ENCODE data around the gene TRA2A. TPM values are rescaled to one million over a fixed set of nuclear protein-coding genes. Genes with fewer than 3 reads are reported as not detected.

Gene TRA2A
- total and polyA plus RNA-seq, 10 of the 15 experiments (the other 5 are each of a cell fraction or from before 2014, with no cell fraction given): 25.0 to 224 (median 91.3) TPM

DNA sequence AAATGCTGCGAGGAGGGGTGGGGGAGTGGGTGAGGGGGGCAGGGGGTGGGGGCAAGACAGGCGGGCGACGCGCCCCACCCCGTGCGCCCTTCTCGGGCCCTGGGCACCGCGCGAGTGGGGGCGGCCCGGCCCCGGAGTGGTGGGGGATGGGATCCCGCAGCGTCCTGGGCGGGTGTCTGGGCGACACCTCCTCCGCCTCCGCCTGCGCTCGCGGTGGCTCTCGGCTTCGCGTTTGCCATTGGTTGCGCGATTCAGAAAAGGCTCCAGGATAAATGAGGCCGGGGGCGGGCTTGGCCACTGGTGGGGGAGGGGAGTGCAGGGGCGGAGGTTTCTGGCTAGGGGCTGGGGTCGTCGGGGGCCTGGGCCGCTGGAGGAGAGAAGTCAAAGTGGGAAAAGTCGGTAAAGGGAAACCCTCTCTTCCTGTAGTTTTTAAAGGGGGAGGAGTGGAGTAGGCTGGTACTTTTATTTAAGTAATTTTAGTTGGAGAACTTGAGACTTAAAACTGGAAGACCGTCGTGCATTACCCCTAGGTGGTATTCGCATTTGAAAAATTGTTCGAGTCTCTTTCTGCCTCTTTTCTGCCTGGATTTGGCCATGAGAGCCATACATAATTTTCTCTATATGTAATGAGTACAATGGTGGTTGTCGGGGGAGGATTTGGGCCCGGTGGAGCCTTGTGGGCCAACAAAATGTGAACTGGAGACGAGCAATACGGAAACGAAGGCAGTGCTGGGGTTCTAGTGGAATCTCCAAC is 60.5 kb downstream of the TRA2A start (continued):
- TF ChIP-seq SMARCA5 (IDR thresholded peaks at IDR 0.05) (no peak), NFYB (IDR thresholded peaks at IDR 0.05; ENCODE audit: insufficient read depth, low read depth, low read length) (0 out of 2 replicates have a peak, but pooled peaks have one; percentile 12), RAD51 (IDR thresholded peaks at IDR 0.05) (no peak), CHD2 (IDR thresholded peaks at IDR 0.05; ENCODE audit: borderline replicate concordance, low read depth, low read length) (peak; percentile 90), BRCA1 (IDR thresholded peaks at IDR 0.05; ENCODE audit: low read depth, low read length) (no peak), POLR2AphosphoS2 (IDR thresholded peaks at IDR 0.05; ENCODE audit: low read depth, low read length) (0 out of 2 replicates have a peak, but pooled peaks have one; percentile 6), ESRRA (IDR thresholded peaks at IDR 0.05; ENCODE audit: low read length) (no peak), ZNF622 (IDR thresholded peaks at IDR 0.05) (no peak), YY1 (IDR thresholded peaks at IDR 0.05; ENCODE audit: low read depth, low read length) (0 out of 2 replicates have a peak, but pooled peaks have one; percentile 43), ATF7 (IDR thresholded peaks at IDR 0.05; ENCODE audit: low read depth) (peak; percentile 2; the same call in 1 of the 2 replicates), KDM1A (IDR thresholded peaks at IDR 0.05; ENCODE audit: borderline replicate concordance) (no peak), BHLHE40 (IDR thresholded peaks at IDR 0.05; ENCODE audit: borderline replicate concordance in 1 of 2, low read depth in 2 of 2, low read length in 1 of 2) (peak in 1 of 2 experiments; percentile 71; a peak in 2 of 4 replicates), CREB1 (IDR thresholded peaks at IDR 0.05; ENCODE audit: low read depth) (peak; percentile 53; the same call in 1 of the 2 replicates), CHD4 (IDR thresholded peaks at IDR 0.05) (no peak), ZNF384 (IDR thresholded peaks at IDR 0.05; ENCODE audit: borderline replicate concordance, low read depth, low read length) (no peak), ZBED1 (IDR thresholded peaks at IDR 0.05; ENCODE audit: borderline replicate concordance) (no peak; the same call in 1 of the 2 replicates), MEF2B (IDR thresholded peaks at IDR 0.05; ENCODE audit: partially characterized antibody, poor library complexity, severe bottlenecking) (no peak), BMI1 (IDR thresholded peaks at IDR 0.05; ENCODE audit: borderline replicate concordance) (no peak), MTA3 (IDR thresholded peaks at IDR 0.05; ENCODE audit: borderline replicate concordance, low read length) (no peak)
- TF ChIP-seq, protein P1, sequence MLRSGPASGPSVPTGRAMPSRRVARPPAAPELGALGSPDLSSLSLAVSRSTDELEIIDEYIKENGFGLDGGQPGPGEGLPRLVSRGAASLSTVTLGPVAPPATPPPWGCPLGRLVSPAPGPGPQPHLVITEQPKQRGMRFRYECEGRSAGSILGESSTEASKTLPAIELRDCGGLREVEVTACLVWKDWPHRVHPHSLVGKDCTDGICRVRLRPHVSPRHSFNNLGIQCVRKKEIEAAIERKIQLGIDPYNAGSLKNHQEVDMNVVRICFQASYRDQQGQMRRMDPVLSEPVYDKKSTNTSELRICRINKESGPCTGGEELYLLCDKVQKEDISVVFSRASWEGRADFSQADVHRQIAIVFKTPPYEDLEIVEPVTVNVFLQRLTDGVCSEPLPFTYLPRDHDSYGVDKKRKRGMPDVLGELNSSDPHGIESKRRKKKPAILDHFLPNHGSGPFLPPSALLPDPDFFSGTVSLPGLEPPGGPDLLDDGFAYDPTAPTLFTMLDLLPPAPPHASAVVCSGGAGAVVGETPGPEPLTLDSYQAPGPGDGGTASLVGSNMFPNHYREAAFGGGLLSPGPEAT (IDR thresholded peaks at IDR 0.05; ENCODE audit: low read depth): no peak
- TF ChIP-seq, protein P2, sequence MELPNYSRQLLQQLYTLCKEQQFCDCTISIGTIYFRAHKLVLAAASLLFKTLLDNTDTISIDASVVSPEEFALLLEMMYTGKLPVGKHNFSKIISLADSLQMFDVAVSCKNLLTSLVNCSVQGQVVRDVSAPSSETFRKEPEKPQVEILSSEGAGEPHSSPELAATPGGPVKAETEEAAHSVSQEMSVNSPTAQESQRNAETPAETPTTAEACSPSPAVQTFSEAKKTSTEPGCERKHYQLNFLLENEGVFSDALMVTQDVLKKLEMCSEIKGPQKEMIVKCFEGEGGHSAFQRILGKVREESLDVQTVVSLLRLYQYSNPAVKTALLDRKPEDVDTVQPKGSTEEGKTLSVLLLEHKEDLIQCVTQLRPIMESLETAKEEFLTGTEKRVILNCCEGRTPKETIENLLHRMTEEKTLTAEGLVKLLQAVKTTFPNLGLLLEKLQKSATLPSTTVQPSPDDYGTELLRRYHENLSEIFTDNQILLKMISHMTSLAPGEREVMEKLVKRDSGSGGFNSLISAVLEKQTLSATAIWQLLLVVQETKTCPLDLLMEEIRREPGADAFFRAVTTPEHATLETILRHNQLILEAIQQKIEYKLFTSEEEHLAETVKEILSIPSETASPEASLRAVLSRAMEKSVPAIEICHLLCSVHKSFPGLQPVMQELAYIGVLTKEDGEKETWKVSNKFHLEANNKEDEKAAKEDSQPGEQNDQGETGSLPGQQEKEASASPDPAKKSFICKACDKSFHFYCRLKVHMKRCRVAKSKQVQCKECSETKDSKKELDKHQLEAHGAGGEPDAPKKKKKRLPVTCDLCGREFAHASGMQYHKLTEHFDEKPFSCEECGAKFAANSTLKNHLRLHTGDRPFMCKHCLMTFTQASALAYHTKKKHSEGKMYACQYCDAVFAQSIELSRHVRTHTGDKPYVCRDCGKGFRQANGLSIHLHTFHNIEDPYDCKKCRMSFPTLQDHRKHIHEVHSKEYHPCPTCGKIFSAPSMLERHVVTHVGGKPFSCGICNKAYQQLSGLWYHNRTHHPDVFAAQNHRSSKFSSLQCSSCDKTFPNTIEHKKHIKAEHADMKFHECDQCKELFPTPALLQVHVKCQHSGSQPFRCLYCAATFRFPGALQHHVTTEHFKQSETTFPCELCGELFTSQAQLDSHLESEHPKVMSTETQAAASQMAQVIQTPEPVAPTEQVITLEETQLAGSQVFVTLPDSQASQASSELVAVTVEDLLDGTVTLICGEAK (IDR thresholded peaks at IDR 0.05; ENCODE audit: borderline replicate concordance): no peak
- TF ChIP-seq, protein P3, sequence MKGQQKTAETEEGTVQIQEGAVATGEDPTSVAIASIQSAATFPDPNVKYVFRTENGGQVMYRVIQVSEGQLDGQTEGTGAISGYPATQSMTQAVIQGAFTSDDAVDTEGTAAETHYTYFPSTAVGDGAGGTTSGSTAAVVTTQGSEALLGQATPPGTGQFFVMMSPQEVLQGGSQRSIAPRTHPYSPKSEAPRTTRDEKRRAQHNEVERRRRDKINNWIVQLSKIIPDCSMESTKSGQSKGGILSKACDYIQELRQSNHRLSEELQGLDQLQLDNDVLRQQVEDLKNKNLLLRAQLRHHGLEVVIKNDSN (IDR thresholded peaks at IDR 0.05; ENCODE audit: borderline replicate concordance, extremely low read length, insufficient read depth, low read depth, low read length): no peak
- TF ChIP-seq, protein P4, sequence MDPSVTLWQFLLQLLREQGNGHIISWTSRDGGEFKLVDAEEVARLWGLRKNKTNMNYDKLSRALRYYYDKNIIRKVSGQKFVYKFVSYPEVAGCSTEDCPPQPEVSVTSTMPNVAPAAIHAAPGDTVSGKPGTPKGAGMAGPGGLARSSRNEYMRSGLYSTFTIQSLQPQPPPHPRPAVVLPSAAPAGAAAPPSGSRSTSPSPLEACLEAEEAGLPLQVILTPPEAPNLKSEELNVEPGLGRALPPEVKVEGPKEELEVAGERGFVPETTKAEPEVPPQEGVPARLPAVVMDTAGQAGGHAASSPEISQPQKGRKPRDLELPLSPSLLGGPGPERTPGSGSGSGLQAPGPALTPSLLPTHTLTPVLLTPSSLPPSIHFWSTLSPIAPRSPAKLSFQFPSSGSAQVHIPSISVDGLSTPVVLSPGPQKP (IDR thresholded peaks at IDR 0.05; ENCODE audit: low read depth, low read length): no peak

Data from GM12878 (cell line).